HG03064 (cell line): ENCODE data around the gene ZNF283.

Source experiments
- ATAC-seq: cut with Tn5 transposase; IDR thresholded peaks from one replicate; pipeline ENCODE4 v1.9.1; 2021; ENCODE audit warnings: low read depth; ENCODE audit not compliant: unreplicated experiment

Gene ZNF283

DNA sequence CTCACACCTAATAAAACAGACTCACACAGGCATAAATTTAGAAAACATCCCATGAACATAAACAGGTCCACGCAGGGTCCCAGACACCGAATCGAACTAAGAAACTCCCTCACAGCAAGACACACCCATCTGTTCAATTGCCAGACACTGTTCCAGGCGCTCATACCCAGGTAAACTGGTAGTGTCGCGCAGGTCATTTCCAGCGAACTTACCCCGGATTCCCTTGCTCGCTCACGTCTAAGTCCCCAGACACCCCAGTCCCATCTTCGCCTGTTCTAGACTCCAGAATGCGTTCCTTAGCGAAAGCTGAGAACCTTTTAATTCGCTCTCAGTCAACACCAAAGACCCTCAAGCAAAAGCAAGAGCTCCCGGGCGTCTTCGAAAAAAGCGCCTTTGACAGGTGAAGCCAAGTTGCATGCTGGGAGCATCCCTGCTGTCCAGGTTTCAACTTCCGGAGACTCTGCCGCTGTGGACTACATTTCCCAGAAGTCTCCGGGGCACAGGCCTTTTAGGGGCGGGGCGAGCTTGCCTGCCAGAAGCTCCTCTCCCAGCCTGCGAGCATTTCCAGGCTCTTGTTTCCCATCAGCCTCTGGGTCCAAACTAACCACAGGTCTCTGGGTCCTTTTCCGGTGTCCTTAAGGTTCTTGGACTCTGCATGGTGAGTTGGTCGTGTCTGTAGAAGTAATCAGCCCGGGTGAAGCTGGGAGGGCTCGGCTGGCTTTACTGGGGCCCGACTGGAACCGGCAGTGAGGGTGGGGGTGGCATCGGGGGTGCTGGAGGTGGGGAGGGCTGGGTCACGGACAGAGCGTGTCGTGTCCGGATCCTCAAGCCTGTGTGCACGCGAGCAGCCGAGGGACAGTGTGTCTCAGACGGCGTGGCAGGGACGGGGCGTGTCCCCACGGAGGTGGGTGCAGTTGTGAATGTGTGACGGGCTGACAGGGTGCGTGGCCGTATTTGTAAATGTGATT lies at the start of gene ZNF283:
TSS of gene ZNF283 (plus strand) at position 535 of the 968 bp plus-strand sequence. CDS start 6,184 bp downstream, outside the sequence.
- ATAC-seq, result no peak

DNA sequence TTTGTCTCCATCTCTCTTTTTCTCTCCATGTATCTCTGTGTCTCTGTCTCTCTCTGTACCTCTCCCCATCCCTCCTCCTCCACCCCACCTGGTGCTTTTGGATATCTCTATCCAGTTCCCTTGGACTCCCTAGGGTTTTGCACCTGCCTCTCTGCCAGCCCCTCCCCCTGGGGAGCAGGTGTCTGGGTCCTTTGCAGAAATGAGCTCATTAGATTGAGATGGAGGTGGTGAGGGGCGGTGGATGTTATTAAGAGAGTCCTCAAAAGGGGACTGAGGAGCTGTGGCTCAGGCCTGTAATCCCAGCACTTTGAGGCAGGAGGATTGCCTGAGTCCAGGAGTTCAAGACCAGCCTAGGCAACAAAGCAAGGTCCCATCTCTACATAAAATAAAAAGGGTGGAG lies 48.5 kb upstream of the ZNF283 start:
- no peak for ATAC-seq

DNA sequence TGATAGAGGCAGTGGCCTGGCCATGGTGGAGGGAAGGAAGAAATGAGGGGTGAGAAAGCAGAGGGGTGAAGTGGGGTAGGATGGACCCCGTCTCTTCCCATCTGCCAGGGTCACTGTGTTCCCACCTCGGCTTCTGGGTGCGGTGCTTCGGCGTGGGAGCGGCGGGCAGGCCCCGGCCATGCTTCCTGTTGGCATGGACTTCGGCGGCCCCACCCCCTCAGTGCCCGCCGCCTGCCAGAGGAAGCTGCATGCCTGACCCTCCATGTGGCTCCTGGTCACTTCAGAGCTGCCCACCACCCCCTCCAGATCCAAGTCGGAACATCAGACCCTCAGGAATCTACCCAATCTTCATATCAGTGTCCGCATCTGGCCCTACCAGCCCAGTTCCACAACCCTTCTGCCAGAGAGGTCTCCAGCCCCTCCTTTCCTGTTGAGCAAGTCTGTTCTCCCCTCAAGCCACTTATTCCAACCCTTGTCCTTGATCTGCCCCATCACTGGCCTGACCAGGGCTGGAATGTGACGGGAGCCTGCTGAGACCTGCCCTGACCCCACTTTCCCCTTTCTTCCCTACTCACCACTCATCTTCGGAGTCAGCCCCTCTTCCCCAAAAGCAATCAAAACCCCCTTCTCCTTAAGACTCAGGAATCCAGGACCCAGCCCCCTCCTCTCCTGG lies 47.8 kb upstream of the ZNF283 start:
- no peak for ATAC-seq

DNA sequence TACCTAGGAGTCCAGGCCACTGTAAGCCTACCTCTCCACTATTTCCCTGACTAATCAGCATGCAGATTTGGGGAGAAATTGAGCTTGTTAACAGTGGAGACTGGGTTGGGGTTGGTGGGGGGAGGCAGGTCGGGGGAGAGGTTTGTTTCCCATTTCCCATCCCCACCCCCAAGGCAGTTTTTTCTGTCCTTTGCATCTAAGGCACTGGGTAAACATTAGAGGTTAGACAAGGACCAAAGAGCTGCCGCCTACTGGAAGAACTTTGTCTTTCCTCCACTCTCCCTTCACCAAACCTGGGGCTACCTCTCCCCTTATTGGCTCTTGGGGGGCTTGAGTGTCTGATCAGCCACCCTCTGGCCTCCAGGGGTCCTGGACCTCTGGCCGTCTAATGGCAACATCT lies 47.3 kb upstream of the ZNF283 start:
- ATAC-seq, result no peak

DNA sequence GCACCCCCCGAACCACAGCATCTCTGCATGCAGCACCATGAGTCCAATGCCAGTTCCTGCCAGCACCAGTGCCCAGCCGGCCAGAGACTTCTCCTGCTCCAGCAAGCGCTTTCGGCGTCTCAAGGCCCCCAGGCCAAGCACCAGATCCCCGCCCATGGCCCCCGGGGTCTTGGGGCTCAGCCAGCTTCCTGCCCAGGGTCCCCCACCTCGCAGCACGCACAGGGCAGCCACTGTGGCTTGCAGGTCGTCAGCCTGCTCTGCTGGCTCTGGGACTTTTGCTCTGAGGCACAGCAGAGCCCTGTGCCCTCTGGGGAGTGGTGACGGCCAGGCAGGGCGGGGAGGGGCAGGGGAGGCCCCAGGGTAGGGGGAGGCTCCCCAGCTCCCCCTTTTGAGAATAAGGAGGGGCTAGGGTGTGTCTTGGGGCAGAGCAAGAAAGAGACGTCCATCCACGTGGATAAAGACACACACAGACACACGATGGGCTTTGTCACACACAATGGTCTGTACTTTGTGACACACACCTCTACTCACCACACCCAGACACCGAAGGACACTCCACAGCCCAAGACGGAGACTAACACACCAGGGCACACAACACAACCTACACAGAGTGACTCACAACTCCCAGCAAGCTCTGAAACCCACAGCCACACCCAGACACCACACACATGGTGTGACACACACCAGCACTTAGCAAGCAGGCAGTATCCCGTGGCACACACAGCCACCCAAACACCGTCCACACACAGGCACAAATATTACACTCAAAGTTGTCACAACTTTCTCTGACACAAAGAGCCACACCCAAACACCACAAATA lies 46.2 kb upstream of the ZNF283 start, which contains the start of gene KCNN4:
TSS of gene KCNN4 (minus strand) at position 268 of the 820 bp plus-strand sequence. CDS start at position 156, 112 bp downstream.
- ATAC-seq, result no peak

DNA sequence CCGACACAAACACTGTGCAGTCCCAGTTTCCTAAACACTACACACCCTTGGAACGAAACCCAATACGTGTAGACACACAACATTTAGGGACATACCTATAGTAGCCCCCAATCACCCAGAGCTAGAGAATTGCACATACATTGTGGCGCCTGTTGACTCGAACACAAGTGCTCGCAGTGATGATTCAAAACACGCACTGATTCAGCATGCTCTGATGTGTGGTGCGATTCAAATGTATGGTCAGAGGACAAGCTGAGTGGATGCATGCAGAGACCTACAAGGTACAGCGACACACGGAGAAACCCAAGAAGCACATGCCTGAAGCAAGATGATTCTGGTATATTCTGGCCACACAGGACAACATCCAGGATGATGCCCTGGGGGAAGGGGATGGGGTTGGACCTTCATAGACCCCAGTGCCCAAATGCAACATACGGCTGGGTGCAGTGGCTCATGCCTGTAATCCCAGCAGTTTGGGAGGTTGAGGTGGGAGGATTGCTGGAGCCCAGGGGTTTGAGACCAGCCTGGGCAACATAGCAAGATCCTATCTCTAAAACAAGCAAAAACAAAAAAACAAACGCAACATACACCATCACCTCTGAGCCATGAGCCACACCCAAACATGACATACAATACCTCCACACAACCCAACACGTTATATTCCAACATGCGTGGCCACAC lies 45.4 kb upstream of the ZNF283 start:
- ATAC-seq, result no peak

DNA sequence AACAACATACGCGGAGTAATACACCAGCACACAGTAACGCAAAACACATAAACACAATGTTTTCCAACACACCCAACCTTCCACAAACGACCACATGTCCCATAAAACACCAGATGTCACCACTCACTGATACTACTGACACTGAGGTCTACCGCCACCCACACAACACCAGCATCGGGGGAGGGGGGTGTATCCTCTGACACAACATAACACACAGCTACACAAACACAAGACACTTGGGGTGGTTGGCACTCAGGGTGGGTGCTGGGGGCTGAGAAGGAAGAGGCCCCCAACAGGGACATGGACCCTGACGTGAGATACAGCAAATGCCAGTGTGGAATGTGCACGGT lies 44.8 kb upstream of the ZNF283 start:
- no peak for ATAC-seq

DNA sequence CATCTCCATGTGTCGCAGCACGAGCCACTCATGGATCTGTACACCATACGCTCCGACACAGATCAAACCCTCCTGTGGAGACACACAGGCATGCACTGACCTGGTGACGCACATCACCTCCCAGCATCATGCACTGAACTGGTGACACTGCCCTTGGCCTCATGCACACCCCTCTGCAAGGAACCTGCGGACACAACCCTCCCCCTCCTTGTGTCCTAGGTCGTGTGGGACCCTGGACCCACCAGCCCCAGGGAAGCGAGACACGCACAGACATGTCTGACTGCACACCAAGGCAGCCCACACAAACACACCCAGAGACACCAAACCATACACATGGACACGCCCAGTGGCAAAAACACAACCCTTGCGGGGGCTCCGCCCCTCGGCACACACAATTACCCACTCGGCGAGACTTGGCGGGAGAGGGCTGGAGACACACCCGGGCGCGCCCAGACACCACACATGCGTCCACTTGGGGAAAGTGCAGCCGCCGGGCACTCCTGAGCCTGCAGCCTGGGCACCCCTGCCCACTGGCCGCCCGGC lies 44.4 kb upstream of the ZNF283 start:
- ATAC-seq, result no peak

DNA sequence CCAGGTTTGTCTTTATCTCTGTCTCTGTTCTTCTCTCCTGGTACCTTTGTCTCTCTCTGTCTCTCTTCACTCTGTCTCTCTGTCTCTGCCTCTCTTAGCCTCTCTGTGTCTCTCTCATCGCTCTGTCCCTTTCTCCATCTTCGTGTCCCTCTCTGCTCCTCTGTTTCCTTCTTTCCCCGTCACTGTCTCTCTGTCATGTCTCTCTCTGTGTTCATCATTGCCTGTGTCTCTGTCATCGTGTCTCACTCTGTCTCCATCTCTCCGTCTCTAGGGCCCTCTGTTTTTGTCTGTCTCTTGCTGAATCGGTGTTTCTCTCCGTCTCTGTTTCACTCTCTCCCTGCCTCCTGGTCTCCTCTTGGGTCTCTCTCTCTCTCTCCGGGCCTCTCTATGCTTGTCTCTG lies 43.5 kb upstream of the ZNF283 start:
- no peak for ATAC-seq

DNA sequence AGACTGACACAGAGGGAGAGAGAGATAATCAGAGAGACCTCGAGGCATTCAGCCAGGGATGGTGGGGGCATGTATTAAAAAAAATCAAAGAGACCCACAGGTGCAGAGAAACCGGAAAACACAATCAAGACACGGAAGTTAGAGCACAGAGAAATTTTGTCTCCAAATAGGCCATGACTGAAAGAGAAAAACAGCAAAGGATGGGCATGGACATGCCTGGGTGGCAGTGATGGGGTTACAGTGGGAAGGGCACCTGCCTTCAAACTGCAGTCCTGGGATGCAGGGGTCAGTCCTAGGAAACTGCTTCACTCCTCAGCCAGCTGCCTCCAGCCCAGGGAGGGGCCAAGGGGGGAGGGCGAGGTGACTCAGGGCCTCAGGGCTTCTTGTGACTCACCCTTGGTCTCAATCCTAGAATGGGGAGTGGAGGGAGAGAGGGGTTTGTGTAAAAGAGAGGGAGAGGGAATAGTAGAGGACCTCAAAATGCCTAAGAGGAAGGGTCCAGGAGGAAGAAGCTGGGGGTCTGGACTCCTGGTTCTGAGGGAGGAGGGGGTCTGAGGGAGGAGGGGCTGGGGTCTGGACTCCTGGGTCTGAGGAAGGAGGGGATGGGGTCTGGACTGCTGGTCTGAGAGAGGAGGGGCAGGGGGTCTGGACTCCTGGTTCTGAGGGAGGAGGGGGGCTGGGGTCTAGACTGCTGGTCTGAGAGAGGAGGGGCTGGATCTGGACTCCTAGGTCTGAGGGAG lies 42.7 kb upstream of the ZNF283 start:
- no peak for ATAC-seq

DNA sequence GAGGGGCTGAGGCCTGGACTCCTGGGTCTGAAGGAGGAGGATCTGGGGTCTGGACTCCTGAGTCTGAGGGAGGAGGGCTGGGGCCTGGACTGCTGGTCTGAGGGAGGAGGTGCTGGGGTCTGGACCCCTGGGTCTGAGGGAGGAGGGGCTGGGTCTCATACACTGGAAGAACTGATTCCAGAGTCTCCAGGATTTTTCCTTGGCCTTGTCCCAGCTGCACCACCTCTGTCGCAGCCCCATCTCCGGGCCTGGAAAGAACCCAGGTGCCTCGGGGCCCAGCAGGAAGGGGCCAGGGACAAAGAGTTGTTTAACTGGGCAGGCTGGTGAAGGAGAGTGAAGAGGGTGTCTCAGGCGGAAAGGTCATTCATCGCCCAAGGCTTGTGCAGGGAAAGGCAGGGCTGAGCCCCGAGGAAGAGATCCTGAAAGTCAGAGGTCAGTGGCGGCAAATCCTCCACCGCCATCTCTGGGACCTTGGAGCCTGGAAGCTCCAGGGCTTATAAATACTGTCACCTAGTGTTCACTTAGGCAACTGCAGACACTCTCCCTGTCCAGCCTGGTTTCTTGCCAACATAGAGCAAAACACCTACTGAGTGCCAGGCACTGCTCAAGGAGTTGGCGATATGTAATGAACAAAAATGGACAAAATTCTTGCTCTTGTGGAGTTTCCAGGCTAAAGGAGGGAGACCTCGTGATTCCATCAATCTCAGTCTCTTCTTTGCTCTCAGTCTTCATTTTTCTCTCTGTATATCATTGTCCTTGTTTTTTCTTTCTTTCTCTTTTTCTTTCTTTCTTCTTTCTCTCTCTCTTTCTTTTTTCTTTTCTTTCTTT lies 41.9 kb upstream of the ZNF283 start:
- no peak for ATAC-seq

DNA sequence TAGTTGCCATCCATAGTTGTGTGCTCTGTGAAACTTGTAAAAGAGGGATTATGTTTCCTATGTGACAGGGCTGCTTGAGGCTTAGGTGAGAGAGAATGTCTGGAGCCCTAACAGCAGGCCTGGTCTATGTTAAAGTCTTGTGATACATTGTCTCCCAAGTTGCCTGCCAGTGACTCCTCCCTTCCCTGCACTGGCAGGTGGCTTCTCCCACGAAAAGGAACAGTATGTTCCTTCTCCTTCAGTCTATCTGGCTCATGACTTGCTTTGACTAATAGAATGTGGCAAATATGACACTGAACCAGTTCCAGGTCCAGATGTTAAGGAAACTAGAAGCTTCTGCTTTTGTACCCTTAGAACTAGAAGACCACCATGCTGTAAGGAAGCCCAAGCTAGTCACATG lies 40.5 kb upstream of the ZNF283 start:
- ATAC-seq, result no peak

DNA sequence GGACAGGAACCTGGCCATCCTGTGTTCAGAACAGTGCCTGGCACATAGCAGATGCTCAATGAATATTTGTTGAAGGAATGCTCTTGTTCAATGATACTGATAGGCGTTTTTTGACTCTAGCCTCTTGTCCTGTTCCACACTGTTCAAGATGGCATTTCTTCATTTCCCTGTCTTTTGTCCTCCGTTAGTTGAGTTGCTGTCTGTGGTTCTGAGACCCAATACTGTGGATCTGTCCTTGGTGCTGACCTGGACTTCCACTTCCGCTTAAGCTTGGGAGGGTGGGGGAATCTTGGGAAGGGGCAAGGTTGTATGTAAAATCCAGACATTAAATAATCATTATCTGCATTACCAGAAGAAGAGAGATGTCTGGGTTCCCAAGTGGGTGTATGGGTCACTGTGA lies 38.1 kb upstream of the ZNF283 start:
- no peak for ATAC-seq

DNA sequence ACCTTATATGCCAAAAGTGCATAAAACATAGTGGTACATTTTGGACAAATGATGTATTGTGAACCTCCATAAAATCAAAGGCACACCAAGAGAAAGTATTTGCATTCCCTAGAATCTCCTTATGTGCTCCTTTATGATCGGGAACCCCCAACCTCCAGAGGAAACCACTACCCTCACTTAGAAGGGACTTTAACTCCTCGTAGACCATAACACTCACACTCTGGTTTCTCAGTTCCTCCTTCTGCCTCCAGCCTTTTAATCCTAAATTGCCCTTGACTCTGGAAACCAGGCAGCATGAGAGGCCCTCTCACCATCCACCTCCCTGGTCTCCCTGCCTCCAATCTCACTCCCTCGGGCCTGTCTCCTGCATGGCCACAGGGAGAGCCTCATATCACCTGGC lies 36.5 kb upstream of the ZNF283 start:
- ATAC-seq, result no peak

DNA sequence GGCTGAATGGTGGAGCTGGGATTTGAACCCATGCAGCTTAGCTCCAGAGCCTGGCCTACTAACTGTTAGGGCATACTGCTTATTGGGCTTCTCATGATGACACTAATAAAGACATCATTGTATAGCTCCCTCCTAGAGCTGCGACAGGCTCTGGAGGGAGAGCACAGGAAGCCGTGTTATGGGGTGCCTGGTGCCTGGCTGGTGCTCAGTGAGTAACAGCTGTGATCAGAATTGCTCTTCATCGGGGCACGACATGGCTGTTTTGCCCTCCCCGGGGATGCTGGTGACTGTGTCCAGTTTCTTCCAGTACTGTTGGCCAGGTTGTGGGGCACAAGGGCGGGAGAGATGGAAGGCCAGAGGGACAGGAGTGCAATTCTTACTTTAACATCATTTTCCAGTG lies 30.0 kb upstream of the ZNF283 start:
- no peak for ATAC-seq

DNA sequence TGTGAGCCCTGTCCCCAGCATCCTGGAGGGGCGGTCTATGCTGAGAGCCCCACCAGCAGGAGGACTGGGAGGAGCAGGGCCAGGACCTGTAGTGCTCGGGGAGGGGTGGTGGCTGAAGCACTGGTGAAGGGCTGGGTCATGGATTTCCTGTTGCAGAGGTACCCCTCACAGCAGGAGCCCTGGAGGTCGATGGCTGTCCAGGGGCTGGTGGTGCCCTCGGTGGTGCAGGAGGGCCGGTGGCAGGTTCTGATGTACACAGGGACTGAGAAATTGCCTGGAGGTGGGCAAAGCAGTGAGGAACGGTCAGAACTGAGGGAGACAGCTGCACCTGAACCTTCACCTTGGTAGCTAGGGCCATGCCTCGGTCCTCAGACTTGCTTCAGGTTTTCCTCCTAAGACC lies 29.6 kb upstream of the ZNF283 start:
- no peak for ATAC-seq

DNA sequence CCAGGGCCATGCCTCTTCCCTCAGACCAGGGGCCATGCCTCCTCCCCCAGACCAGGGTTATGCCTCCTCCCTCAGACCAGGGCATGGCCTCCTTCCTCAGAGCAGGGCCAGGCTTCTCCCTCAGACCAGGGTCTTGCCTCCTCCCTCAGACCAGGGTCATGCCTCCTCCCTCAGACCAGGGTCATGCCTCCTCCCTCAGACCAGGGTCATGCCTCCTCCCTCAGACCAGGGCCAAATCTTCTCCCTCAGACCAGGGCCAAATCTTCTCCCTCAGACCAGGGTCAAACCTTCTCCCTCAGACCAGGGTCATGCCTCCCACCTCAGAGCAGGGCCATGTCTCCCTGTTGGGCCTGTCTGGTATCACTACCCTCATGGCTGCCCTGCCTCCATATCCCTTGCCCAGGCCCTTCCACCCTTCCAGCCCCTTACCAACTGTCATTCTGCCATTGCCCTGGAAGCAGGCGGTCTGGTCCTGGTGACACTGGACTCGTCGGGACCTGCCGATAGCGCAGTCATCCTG lies 29.0 kb upstream of the ZNF283 start:
- no peak for ATAC-seq
